H9 (cell line): ENCODE results near the gene SLC36A3. TPM values are rescaled to one million over a fixed set of nuclear protein-coding genes. Genes with fewer than 3 reads are reported as not detected.

ENCODE experiments used
- DNase-seq: peaks from one replicate; pipeline ENCODE4 v3.0.0-alpha.2; 2017
- H2AFZ ChIP-seq: one replicate; pipeline ENCODE4 v1.6.1; 2013; ENCODE audit warnings: mild to moderate bottlenecking, low read length, control low read depth, moderate library complexity
- H2AK5ac ChIP-seq: 2 replicates; pipeline ENCODE4 v1.6.1; 2013; ENCODE audit warnings: low read length, control low read depth, mixed read lengths; ENCODE audit not compliant: insufficient read length
- H2BK120ac ChIP-seq: one replicate; pipeline ENCODE4 v1.6.1; 2013; ENCODE audit warnings: low read depth, mild to moderate bottlenecking, low read length, control low read depth, inconsistent platforms; ENCODE audit not compliant: poor library complexity, severe bottlenecking
- H2BK12ac ChIP-seq: 2 replicates; pipeline ENCODE4 v1.6.1; 2013; ENCODE audit warnings: low read length, control low read depth, mixed read lengths, low read depth; ENCODE audit not compliant: insufficient read length
- H2BK15ac ChIP-seq: 2 replicates; pipeline ENCODE4 v1.6.1; 2013; ENCODE audit warnings: low read depth, low read length, control low read depth
- H2BK20ac ChIP-seq: one replicate; pipeline ENCODE4 v1.6.1; 2013; ENCODE audit warnings: low read depth, mild to moderate bottlenecking, low read length, control low read depth, inconsistent platforms; ENCODE audit not compliant: poor library complexity, severe bottlenecking
- H2BK5ac ChIP-seq: 2 replicates; pipeline ENCODE4 v1.6.1; 2013; ENCODE audit warnings: low read length, control low read depth, mixed read lengths; ENCODE audit not compliant: insufficient read length
- H3K14ac ChIP-seq: 2 replicates; pipeline ENCODE4 v1.6.1; 2013; ENCODE audit warnings: low read length, control low read depth; ENCODE audit not compliant: insufficient read depth
- H3K18ac ChIP-seq: 2 replicates; pipeline ENCODE4 v1.6.1; 2013; ENCODE audit warnings: low read depth, mild to moderate bottlenecking, mixed read lengths, low read length, control low read depth; ENCODE audit not compliant: insufficient read length
- H3K23ac ChIP-seq: 2 replicates; pipeline ENCODE4 v1.6.1; 2013; ENCODE audit warnings: low read length, control low read depth, mixed read lengths, low read depth; ENCODE audit not compliant: insufficient read length
- H3K23me2 ChIP-seq: 2 replicates; pipeline ENCODE4 v1.6.1; 2013; ENCODE audit warnings: low read depth, mild to moderate bottlenecking, mixed read lengths, low read length, control low read depth; ENCODE audit not compliant: insufficient read length, poor library complexity, severe bottlenecking
- H3K27ac ChIP-seq: 2 replicates; pipeline ENCODE4 v1.5.1; 2013; ENCODE audit warnings: low read length, control low read depth, mixed read lengths, low read depth; ENCODE audit not compliant: insufficient read length
- H3K27me3 ChIP-seq: 2 replicates; pipeline ENCODE4 v1.6.1; 2013; ENCODE audit warnings: low read length, control low read depth, inconsistent platforms; ENCODE audit not compliant: insufficient read depth
- H3K4ac ChIP-seq: 2 replicates; pipeline ENCODE4 v1.6.1; 2013; ENCODE audit warnings: low read depth, mild to moderate bottlenecking, control low read depth, inconsistent platforms, low read length, moderate library complexity
- H3K4me1 ChIP-seq: 2 replicates; pipeline ENCODE4 v1.6.1; 2013; ENCODE audit warnings: low read length, control low read depth, inconsistent platforms; ENCODE audit not compliant: insufficient read depth
- H3K4me2 ChIP-seq: 2 replicates; pipeline ENCODE4 v1.6.1; 2013; ENCODE audit warnings: low read length, control low read depth, mixed read lengths; ENCODE audit not compliant: insufficient read length, insufficient read depth
- H3K56ac ChIP-seq: 2 replicates; pipeline ENCODE4 v1.6.1; 2013; ENCODE audit warnings: low read depth, mild to moderate bottlenecking, mixed read lengths, low read length, control low read depth; ENCODE audit not compliant: insufficient read length
- H3K79me1 ChIP-seq: 2 replicates; pipeline ENCODE4 v1.6.1; 2013; ENCODE audit warnings: low read depth, mild to moderate bottlenecking, moderate library complexity, low read length, control low read depth, inconsistent platforms; ENCODE audit not compliant: insufficient read depth, poor library complexity, severe bottlenecking
- H3K79me2 ChIP-seq: 2 replicates; pipeline ENCODE4 v1.6.1; 2013; ENCODE audit warnings: low read length, control low read depth, inconsistent platforms; ENCODE audit not compliant: insufficient read depth
- H3K9ac ChIP-seq: 2 replicates; pipeline ENCODE4 v1.6.1; 2013; ENCODE audit warnings: low read length, control low read depth, mixed read lengths; ENCODE audit not compliant: insufficient read length; ENCODE audit errors: extremely low read depth
- H3K9me3 ChIP-seq: one replicate; pipeline ENCODE4 v1.6.1; 2013; ENCODE audit warnings: low read depth, low read length, inconsistent platforms; ENCODE audit not compliant: control insufficient read depth
- H3T11ph ChIP-seq: one replicate; pipeline ENCODE4 v1.6.1; 2013; ENCODE audit warnings: mild to moderate bottlenecking, low read length, control low read depth, inconsistent platforms
- H4K20me1 ChIP-seq: one replicate; pipeline ENCODE4 v1.6.1; 2013; ENCODE audit not compliant: control insufficient read depth, insufficient read length, insufficient read depth
- H4K5ac ChIP-seq: 2 replicates; pipeline ENCODE4 v1.6.1; 2013; ENCODE audit warnings: low read depth, mild to moderate bottlenecking, mixed read lengths, low read length, control low read depth; ENCODE audit not compliant: insufficient read length
- H4K8ac ChIP-seq: replicated peaks from 2 replicates; pipeline ENCODE4 v1.6.1; 2013; ENCODE audit warnings: low read length, control low read depth, mixed read lengths, low read depth; ENCODE audit not compliant: insufficient read length
- H4K91ac ChIP-seq: 2 replicates; pipeline ENCODE4 v1.6.1; 2013; ENCODE audit warnings: low read depth, mild to moderate bottlenecking, moderate library complexity, mixed read lengths, low read length, control low read depth; ENCODE audit not compliant: insufficient read length
- H3K27ac Mint-ChIP-seq, 3 experiments: 2 replicates in 2 of 3; 3 replicates in 1 of 3; pipeline ENCODE4 v1.8.0; 2020 to 2021; ENCODE audit warnings: mixed read lengths in 3 of 3, mild to moderate bottlenecking in 1 of 3, moderate library complexity in 1 of 3
- H3K27me3 Mint-ChIP-seq: 2 replicates; pipeline ENCODE4 v1.8.0; 2021; ENCODE audit warnings: low read depth, mild to moderate bottlenecking, moderate library complexity, mixed read lengths
- H3K36me3 Mint-ChIP-seq, 3 experiments: 2 replicates in 2 of 3; 3 replicates in 1 of 3; pipeline ENCODE4 v1.8.0; 2020 to 2021; ENCODE audit warnings: low read depth in 3 of 3, mixed read lengths in 3 of 3; ENCODE audit not compliant: insufficient read depth in 1 of 3
- H3K4me1 Mint-ChIP-seq, 2 experiments: 2 replicates each; pipeline ENCODE4 v1.8.0; 2020; ENCODE audit warnings: mixed read lengths in 2 of 2
- H3K4me3 Mint-ChIP-seq, 2 experiments: 2 replicates in 1 of 2; 3 replicates in 1 of 2; pipeline ENCODE4 v1.8.0; 2020 to 2021; ENCODE audit warnings: mild to moderate bottlenecking in 2 of 2, mixed read lengths in 2 of 2, moderate library complexity in 1 of 2
- H3K9me3 Mint-ChIP-seq, 2 experiments: 2 replicates in 1 of 2; 3 replicates in 1 of 2; pipeline ENCODE4 v1.8.0; 2020; ENCODE audit warnings: mild to moderate bottlenecking in 2 of 2, mixed read lengths in 2 of 2, moderate library complexity in 1 of 2
- CTCF ChIP-seq: fragments of 200-600 bp; sonication (generic); conservative IDR thresholded peaks from 3 replicates; pipeline ENCODE4 v1.8.0; 2021; ENCODE audit warnings: antibody characterized with exemption, mild to moderate bottlenecking
- WGBS: extraction: QIAGEN DNeasy Blood & Tissue Kit; methylation state at CpG from one replicate; pipeline ENCODE4 v1.1.7; 2013; ENCODE audit warnings: missing lambda C conversion rate, low lambda C conversion rate, mixed read lengths; ENCODE audit not compliant: insufficient read length; ENCODE audit errors: extremely low coverage; 5-methylcytosine and 5-hydroxymethylcytosine counted together
- total RNA-seq: library from RNA; stranded (reverse); gene quantifications from 2 replicates; pipeline ENCODE4 v1.2.1, GENCODE V29; 2021

SLC36A3 gene
- total RNA-seq, 1 experiment from 2014 or later: not detected

GRCh38 chr5:151345187-151345807, 41.7 kb upstream of the SLC36A3 start:
- no peak overlapping the region for H3K9ac ChIP-seq
- no CpG with 5 or more reads among the region's 11 CpGs for WGBS
- H3K4me1 ChIP-seq: peaks cover 3% of the 10 kb centered on the region; the same call in 1 of the 2 replicates

More at GRCh38 chr5:151345187-151345807, 41.7 kb upstream of the SLC36A3 start:
- no peak overlapping the region for H2BK20ac ChIP-seq
- H3K23me2 ChIP-seq: no peaks in the 10 kb centered on the region
- H3K27me3 Mint-ChIP-seq: peaks cover 90% of the 10 kb centered on the region
- peaks cover 48 to 57% of the 10 kb centered on the region in 2 experiments for H3K4me1 Mint-ChIP-seq
- H3K14ac ChIP-seq: no peak overlapping the region
- no peak overlapping the region for H2BK12ac ChIP-seq
- H3K4me2 ChIP-seq: no peak overlapping the region
- no peak for DNase-seq
- H3K36me3 Mint-ChIP-seq: no peaks in the 10 kb centered on the region
- no peak overlapping the region for H2AFZ ChIP-seq
- no peaks in the 10 kb centered on the region for H3K79me2 ChIP-seq
- H3K9me3 Mint-ChIP-seq: no peaks in the 10 kb centered on the region
- H4K8ac ChIP-seq: no peak overlapping the region
- peak overlapping the region in 1 of 2 experiments; percentile 55; a peak in 1 of 5 replicates for H3K4me3 Mint-ChIP-seq
- no peaks in the 10 kb centered on the region for H4K20me1 ChIP-seq
- no peak overlapping the region for H2BK5ac ChIP-seq
- H4K91ac ChIP-seq: no peak overlapping the region
- H4K5ac ChIP-seq: no peak overlapping the region
- no peak overlapping the region for H3K4ac ChIP-seq
- no peak overlapping the region for H3K27ac ChIP-seq
- no peak overlapping the region for H2BK15ac ChIP-seq
- no peak for TF ChIP-seq CTCF
- no peaks in the 10 kb centered on the region for H3K79me1 ChIP-seq
- H2AK5ac ChIP-seq: no peak overlapping the region
- no peak overlapping the region for H3K27ac Mint-ChIP-seq
- no peak overlapping the region for H3K18ac ChIP-seq
- no peak overlapping the region for H3K56ac ChIP-seq
- no peaks in the 10 kb centered on the region for H3K9me3 ChIP-seq
- H2BK120ac ChIP-seq: no peak overlapping the region
- no peak overlapping the region for H3K23ac ChIP-seq
- H3K27me3 ChIP-seq: no peaks in the 10 kb centered on the region; the same call in 1 of the 2 replicates
- H3T11ph ChIP-seq: no peak overlapping the region
